Ovary (tissue), 3 donors: ENCODE measurements around the gene C11orf54.

Experiments used
- CTCF ChIP-seq, 3 donors: fragments of 450-650 bp in 2 of 3; fragments of 200-600 bp in 1 of 3; IDR thresholded peaks; one replicate each; pipeline versions ENCODE4 v1.5.1 to v1.8.0; 2016 to 2022; ENCODE audit warnings: antibody characterized with exemption in 3 of 3, mild to moderate bottlenecking in 1 of 3
- EP300 ChIP-seq: sonication (generic); formaldehyde crosslinking; IDR thresholded peaks from one replicate; pipeline ENCODE4 v1.6.1; 2017; ENCODE audit warnings: antibody characterized with exemption
- POLR2A ChIP-seq: fragments of 450-650 bp; IDR thresholded peaks from one replicate; pipeline ENCODE4 v1.6.1; 2017; ENCODE audit warnings: antibody characterized with exemption, mild to moderate bottlenecking, moderate library complexity
- donor health status: DM: no; HTN: no; CAD: no.

GRCh38 chr11:93720522-93720921 is 20.9 kb upstream of the C11orf54 start:
- no peak for TF ChIP-seq CTCF (IDR thresholded peaks at IDR 0.05)
- TF ChIP-seq EP300, result no peak
- TF ChIP-seq POLR2A, result no peak
